GM18909 (cell line): ENCODE data around the gene ZMIZ2.
"Not testable (repeated sequence)": the region's sequence is repeated elsewhere in the genome, so short reads cannot be mapped to it uniquely, and the experiment has no call there.

Experiments used
- ATAC-seq: cut with Tn5 transposase; IDR thresholded peaks from one replicate; pipeline ENCODE4 v1.9.1; 2021; ENCODE audit warnings: mild to moderate bottlenecking; ENCODE audit not compliant: unreplicated experiment, poor library complexity

The ZMIZ2 gene

DNA sequence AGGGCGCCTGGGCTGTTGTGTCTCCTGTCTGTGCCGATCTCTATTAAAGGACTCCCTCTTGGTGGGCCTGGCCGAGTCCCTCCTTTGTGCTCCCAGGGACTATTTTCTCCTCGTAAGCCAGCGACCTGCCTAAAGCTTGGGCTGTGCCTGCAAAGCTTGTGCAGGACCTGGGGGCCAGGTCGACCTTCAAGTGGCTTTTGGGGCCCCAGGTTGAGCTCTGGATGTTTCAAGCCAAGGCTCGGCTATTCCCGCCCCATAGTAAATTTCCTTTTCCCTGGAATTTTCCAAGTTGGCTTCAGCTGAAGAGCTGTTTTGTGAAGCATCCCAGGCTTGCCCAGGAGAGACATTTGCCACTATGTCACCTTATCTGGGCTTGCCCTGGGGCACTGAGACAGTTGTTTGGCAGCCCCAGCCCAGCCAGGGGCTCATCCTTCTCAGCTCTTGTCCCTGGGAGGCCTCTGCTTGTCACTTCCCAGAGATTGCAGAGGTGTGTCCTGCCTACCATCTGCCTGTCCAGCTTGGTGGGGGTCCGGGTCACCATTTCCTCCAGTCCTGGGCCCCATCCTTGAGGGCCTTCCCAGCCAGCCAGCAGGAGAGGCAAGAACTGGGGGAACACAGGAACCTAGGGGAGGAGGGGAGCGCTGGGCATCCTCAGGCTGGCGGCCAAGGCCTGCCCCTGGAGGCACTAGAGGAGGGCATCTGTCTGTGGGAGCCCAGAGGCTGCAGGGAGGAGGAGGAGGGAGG is 20.2 kb downstream of the ZMIZ2 start:
- ATAC-seq: no peak

DNA sequence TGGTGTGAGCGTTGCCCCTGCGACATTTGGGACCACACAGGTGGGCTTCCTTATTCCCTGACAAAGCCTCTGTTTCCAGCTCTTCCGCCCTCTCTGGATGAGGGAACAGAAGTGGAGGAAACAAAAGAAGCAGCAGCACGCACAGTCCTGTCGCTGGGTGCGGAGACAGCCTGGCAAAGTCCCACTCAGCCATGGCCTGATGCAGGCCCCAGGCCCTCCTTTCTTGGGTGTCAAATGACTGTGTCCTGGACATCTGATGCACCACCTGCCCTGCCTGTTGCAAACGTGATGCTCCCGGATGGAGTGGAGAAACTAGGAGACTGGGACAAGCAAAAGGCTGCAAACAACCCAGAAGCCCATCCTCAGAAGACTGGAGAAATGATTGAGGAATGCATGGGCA is 20.7 kb downstream of the ZMIZ2 start:
- ATAC-seq: no peak

DNA sequence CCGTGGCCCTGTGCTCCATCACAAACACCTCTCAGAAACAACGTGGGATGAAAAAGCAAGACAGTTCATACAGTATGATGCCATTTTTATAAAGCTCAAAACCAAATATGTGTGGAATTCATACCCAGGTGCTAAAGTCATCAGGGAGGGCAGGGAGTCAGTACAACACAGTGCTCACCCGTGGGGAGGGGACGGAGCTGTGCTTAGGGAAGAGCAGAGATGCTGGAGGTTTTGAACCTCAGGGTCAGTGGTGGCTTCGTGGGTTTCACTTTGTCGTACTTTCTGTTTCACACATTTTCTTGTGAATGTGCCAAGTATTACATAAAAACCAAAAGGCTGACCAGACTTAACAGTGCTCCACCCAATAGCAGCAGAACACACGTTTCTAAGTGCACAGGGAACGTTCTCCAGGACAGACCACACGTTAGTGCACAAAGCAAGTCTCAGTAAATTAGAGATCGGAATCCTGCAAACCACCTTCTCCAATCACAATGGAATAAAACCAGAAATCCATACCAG is 21.2 kb downstream of the ZMIZ2 start:
- ATAC-seq: peak; percentile 81

- no peak for ATAC-seq
Measured at GRCh38 chr7:44771358-44771757, 22.7 kb downstream of the ZMIZ2 start.

DNA sequence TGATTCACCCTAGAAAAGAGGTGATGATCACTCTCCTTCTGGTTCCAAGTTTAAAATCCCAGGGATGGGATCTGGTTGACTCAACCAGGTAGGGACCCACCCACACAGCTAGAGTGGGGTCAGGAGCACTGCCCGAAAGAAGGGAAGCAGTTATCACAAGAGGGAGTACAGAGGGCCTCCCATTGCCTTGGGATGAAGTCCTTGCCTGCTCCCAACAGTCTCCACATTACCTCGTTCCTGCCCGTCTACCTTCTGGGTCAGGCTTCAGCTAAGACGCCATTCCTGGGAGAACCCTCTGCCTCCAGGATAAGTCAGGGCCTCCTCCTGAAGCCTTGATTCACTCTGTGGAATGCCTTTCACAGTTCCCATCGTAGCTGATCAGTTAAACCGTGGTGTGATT is 23.8 kb downstream of the ZMIZ2 start:
- ATAC-seq: no peak

GRCh38 chr7:44772867-44773266 is 24.2 kb downstream of the ZMIZ2 start:
- ATAC-seq: no peak

- ATAC-seq: not testable (repeated sequence)
Measured at GRCh38 chr7:44774486-44774885, 25.8 kb downstream of the ZMIZ2 start.

- ATAC-seq: no peak
Measured at GRCh38 chr7:44775383-44776107, 26.9 kb downstream of the ZMIZ2 start.

GRCh38 chr7:44776211-44776610 is 27.6 kb downstream of the ZMIZ2 start:
- no peak for ATAC-seq

GRCh38 chr7:44782460-44782859 is 33.8 kb downstream of the ZMIZ2 start:
- ATAC-seq: no peak

GRCh38 chr7:44783407-44783806 is 34.8 kb downstream of the ZMIZ2 start:
- no peak for ATAC-seq

DNA sequence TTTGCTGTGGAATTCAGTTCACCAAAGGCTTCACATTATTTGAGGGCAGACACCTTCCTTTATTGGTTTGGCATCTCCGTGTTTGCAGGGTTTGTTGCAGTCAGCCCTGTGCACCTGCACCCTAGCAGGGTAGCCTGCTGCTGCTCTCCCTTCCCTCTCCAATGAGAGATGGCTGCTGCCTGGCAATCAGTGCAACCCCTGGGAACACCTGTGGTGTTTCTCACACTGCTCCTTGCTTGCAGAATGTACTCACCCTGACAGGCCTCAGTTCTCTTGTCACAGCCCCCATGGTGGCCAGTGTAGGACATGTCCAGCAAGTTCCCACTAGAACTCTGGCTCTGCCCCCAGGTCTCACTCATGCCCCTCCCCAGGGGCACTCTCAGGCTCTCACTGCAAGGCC is 35.7 kb downstream of the ZMIZ2 start:
- ATAC-seq: no peak

DNA sequence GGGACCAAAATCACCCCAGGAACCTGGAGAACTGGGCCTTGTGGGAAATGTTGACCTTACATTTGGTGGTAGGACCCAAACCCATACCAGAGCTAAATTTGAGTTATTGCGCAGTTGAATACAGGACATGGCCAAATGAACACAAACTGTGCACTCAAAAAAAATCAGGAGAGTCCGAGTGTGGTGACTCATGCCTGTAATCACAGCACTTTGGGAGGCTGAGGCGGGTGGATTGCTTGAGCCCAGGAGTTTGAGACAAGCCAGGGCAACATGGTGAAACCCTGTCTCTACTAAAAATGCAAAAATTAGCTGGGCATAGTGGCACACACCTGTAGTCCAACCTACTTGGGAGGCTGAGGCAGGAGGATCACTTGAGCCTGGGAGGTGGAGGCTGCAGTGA is 36.6 kb downstream of the ZMIZ2 start:
- ATAC-seq: not testable (repeated sequence)

GRCh38 chr7:44787041-44787440 is 38.4 kb downstream of the ZMIZ2 start:
- no peak for ATAC-seq

DNA sequence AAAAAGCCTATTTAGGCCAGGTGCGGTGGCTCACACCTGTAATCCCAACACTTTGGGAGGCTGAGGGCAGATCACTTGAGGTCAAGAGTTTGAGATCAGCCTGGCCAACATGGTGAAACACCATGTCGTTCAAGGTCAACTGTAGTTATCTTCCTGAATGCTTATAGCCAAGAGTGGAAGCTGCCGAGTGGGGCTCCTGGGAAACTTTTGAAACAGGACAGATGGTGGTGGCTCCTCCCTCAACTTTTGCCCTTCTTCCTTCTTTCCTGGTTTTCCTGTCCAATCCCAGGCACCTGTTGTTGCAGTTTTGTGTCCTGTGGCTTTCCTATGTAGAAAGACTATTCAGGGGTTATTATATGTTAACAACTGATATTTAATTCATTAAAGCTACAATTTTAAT is 39.1 kb downstream of the ZMIZ2 start:
- no peak for ATAC-seq

- ATAC-seq: no peak
Measured at GRCh38 chr7:44789990-44790389, 41.3 kb downstream of the ZMIZ2 start.

DNA sequence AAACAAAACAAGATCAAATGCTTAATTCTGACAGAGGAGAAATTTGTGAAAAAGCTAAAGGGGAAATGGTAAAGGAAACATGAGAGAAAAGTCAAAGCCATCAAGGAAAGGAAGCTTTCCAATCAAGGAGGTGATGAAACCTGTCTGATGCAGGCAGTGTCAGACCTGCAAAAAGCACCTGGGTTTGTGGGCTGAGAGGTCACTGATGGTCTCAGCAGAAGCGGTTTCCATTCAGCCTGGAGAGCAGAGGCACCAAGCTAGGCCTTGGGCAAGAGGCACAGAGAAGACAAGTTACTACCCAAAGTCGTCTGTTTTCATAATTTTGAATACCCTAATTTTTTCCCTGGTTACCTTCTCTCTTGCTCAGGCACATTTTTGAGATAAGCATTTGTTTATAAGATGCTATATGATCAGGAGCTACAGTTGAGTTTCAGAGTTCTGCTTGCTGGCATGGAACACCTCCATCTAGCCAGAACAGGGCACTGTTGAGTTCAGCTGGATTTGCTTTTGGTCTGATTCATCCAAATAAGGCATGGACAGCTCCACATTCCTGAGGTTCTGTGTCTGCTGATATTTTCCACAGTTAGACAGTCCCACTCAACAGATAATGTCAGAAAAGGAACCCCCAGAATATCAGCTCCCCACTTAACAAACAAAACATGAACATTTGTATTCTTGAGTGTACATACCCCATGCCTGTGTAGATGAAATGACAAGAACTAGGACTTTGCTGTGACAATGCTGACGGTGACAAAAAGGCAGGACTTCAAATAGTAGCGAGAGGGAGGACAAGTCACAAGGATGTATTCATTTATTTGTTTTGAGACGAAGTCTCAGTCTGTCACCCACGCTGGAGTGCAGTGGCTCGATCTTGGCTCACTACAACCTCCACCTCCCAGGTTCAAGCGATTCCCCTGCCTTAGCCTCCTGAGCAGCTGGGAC is 42.9 kb downstream of the ZMIZ2 start:
- no peak for ATAC-seq

GRCh38 chr7:44793919-44794318 is 45.3 kb downstream of the ZMIZ2 start:
- ATAC-seq: no peak

- ATAC-seq: no peak
Measured at GRCh38 chr7:44794331-44794730, 45.7 kb downstream of the ZMIZ2 start.

DNA sequence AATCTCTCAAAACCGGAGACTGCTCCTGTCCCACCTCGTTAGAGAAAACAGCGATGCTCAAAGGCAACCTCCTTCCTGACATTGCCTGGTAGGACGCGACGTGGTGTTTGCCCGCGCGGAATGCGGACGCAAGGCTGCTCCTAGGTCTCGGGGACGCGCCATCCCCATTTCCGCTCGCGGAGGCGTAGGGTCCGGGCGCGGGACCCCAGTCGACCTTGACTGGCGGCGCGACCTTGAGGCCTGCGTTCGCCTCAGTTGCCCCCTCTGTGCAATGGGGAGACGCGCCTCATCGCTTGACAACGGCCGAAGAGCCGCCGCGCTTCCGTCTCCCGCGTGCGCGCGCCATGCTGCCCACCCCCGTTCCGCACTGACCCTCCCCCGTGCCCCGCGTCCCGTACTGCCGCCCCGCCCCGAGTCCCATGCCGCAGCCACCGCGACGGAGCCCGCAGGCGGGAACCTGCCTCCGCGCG is 47.4 kb downstream of the ZMIZ2 start:
- ATAC-seq: peak; percentile 17
